ENCODE measurements around the gene GPATCH2L. TPM values are rescaled to one million over a fixed set of nuclear protein-coding genes. Genes with fewer than 3 reads are reported as not detected.

Gene GPATCH2L
- total RNA-seq, 6 donors from 2014 or later, result 22.4 to 52.0 (median 39.5) TPM

GRCh38 chr14:76138758-76139723 lies 12.7 kb upstream of the GPATCH2L start:
- peak in 1 of 2 donors; percentile 52 for ATAC-seq (ENCODE audit: low FRiP score in 2 of 2)
- TF ChIP-seq POLR2AphosphoS5 (IDR thresholded peaks at IDR 0.05) (no peak), EP300 (IDR thresholded peaks at IDR 0.05) (no peak), POLR2A (IDR thresholded peaks at IDR 0.05) (no peak)
- TF ChIP-seq, protein P1, sequence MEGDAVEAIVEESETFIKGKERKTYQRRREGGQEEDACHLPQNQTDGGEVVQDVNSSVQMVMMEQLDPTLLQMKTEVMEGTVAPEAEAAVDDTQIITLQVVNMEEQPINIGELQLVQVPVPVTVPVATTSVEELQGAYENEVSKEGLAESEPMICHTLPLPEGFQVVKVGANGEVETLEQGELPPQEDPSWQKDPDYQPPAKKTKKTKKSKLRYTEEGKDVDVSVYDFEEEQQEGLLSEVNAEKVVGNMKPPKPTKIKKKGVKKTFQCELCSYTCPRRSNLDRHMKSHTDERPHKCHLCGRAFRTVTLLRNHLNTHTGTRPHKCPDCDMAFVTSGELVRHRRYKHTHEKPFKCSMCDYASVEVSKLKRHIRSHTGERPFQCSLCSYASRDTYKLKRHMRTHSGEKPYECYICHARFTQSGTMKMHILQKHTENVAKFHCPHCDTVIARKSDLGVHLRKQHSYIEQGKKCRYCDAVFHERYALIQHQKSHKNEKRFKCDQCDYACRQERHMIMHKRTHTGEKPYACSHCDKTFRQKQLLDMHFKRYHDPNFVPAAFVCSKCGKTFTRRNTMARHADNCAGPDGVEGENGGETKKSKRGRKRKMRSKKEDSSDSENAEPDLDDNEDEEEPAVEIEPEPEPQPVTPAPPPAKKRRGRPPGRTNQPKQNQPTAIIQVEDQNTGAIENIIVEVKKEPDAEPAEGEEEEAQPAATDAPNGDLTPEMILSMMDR (IDR thresholded peaks at IDR 0.05), result no peak
- Histone ChIP-seq H3K4me3 (peak overlapping the region in 3 of 4 donors; percentile 13 to 35 (median 33)), H3K4me1 (peaks cover 5 to 20% (median 9%) of the 10 kb centered on the region in 4 donors), H3K27ac (no peak overlapping the region), H3K36me3 (no peaks in the 10 kb centered on the region), H3K27me3 (peaks cover 0 to 24% (median 13%) of the 10 kb centered on the region in 4 donors), H3K9me3 (peaks cover 6 to 11% (median 10%) of the 10 kb centered on the region in 4 donors)
- WGBS, 2 donors, result 16 to 26% methylated on average over 21 to 37 of the region's 50 CpGs
- DNase-seq, result peak in 1 of 2 donors; percentile 83

- H3K36me3 ChIP-seq, result no peaks in the 10 kb centered on the region
- 63 to 64% methylated on average over 2 of the region's 2 CpGs for WGBS, 2 donors
- H3K27ac ChIP-seq, result no peak overlapping the region
- TF ChIP-seq POLR2A (IDR thresholded peaks at IDR 0.05) (no peak), EP300 (IDR thresholded peaks at IDR 0.05) (no peak), POLR2AphosphoS5 (IDR thresholded peaks at IDR 0.05) (no peak)
- TF ChIP-seq, protein P1 (IDR thresholded peaks at IDR 0.05), result no peak
- H3K27me3 ChIP-seq, result peaks cover 0 to 13% (median 6%) of the 10 kb centered on the region in 4 donors
- H3K4me3 ChIP-seq, result no peak overlapping the region
- no peak for DNase-seq
- ATAC-seq (ENCODE audit: low FRiP score in 2 of 2), result no peak
- H3K4me1 ChIP-seq, result peaks cover 0 to 8% (median 3%) of the 10 kb centered on the region in 4 donors
- H3K9me3 ChIP-seq, result peaks cover 6 to 14% (median 10%) of the 10 kb centered on the region in 4 donors
Measured at GRCh38 chr14:76143642-76144041, 8.1 kb upstream of the GPATCH2L start.

GRCh38 chr14:76146976-76147375 lies 4.7 kb upstream of the GPATCH2L start:
- Histone ChIP-seq H3K4me3 (no peak overlapping the region), H3K27ac (no peak overlapping the region), H3K27me3 (no peaks in the 10 kb centered on the region), H3K4me1 (peaks cover 0 to 4% (median 0%) of the 10 kb centered on the region in 4 donors), H3K36me3 (no peaks in the 10 kb centered on the region), H3K9me3 (peaks cover 6 to 17% (median 12%) of the 10 kb centered on the region in 4 donors)
- no peak for ATAC-seq (ENCODE audit: low FRiP score in 2 of 2)
- DNase-seq, result no peak
- TF ChIP-seq EP300 (IDR thresholded peaks at IDR 0.05) (no peak), POLR2AphosphoS5 (IDR thresholded peaks at IDR 0.05) (no peak), POLR2A (IDR thresholded peaks at IDR 0.05) (no peak)
- TF ChIP-seq, protein P1 (IDR thresholded peaks at IDR 0.05), result no peak

DNA sequence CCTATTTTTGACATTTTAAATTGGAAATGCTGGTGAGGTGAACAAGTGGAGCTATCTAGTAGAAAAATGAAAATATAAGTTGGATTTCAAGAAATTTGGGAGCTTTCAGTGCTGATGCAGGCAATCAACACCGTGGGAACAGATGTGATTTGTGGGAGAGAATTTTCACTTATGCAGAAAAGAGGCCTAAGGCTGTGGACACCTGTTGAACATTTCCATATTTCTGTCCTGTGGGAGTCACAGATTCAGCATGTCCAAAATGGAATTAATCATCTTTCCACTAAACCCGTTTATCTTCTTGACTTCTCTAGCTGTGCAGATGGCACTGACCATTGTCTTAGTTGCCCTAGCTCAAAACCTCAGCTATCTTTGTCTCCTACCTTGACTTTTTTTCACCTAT lies 2.5 kb upstream of the GPATCH2L start:
- 89 to 91% methylated on average over 2 of the region's 2 CpGs for WGBS, 2 donors
- Histone ChIP-seq H3K27ac (no peak overlapping the region), H3K4me3 (no peak overlapping the region), H3K4me1 (peaks cover 14 to 22% (median 18%) of the 10 kb centered on the region in 4 donors), H3K9me3 (peaks cover 0 to 5% (median 1%) of the 10 kb centered on the region in 4 donors), H3K27me3 (no peaks in the 10 kb centered on the region), H3K36me3 (peaks cover 0 to under 1% (median under 1%) of the 10 kb centered on the region in 4 donors)
- ATAC-seq (ENCODE audit: low FRiP score in 2 of 2), result no peak
- no peak for DNase-seq
- TF ChIP-seq, protein P1 (IDR thresholded peaks at IDR 0.05), result no peak
- TF ChIP-seq POLR2AphosphoS5 (IDR thresholded peaks at IDR 0.05) (no peak), EP300 (IDR thresholded peaks at IDR 0.05) (no peak), POLR2A (IDR thresholded peaks at IDR 0.05) (no peak)
